Stomach (tissue), 19 donors: ENCODE results near the gene WDR45B. TPM values are rescaled to one million over a fixed set of nuclear protein-coding genes. Genes with fewer than 3 reads are reported as not detected.

ENCODE experiments used
- DNase-seq, 2 donors: peaks; one replicate each; pipeline versions ENCODE4 v3.0.0 to v3.0.0-alpha.2; 2013 to 2019
- H3K27ac ChIP-seq, 5 donors: fragments of 200-600 bp in 4 of 5; sonication (generic) in 4 of 5; one replicate each; pipeline ENCODE4 v1.5.1; 2013 to 2019; ENCODE audit warnings: mild to moderate bottlenecking in 1 of 5, moderate library complexity in 1 of 5
- H3K27me3 ChIP-seq, 3 donors: fragments of 200-600 bp; sonication (generic); one replicate each; pipeline ENCODE4 v1.5.1; 2017 to 2019; ENCODE audit warnings: mixed run types in 1 of 3
- H3K36me3 ChIP-seq, 4 donors: fragments of 200-600 bp; sonication (generic); 1 replicate in 3 of 4; 2 replicates in 1 of 4; pipeline ENCODE4 v1.5.1; 2016 to 2019
- H3K4me1 ChIP-seq, 4 donors: fragments of 200-600 bp; sonication (generic); one replicate each; pipeline ENCODE4 v1.5.1; 2016 to 2019
- H3K4me3 ChIP-seq, 4 donors: fragments of 200-600 bp; sonication (generic) in 3 of 4; one replicate each; pipeline ENCODE4 v1.5.1; 2016 to 2019; ENCODE audit warnings: mild to moderate bottlenecking in 1 of 4
- H3K9me3 ChIP-seq, 4 donors: fragments of 200-600 bp; sonication (generic); one replicate each; pipeline ENCODE4 v1.5.1; 2016 to 2019
- EP300 ChIP-seq: sonication (generic); formaldehyde crosslinking; IDR thresholded peaks from one replicate; pipeline ENCODE4 v1.6.1; 2017; ENCODE audit warnings: antibody characterized with exemption
- POLR2A ChIP-seq, 4 donors: fragments of 450-650 bp; IDR thresholded peaks; one replicate each; pipeline ENCODE4 v1.6.1; 2016; ENCODE audit warnings: antibody characterized with exemption in 4 of 4, control low read depth in 2 of 4, mild to moderate bottlenecking in 1 of 4, moderate library complexity in 1 of 4
- POLR2AphosphoS5 ChIP-seq, 3 donors: sonication (generic); formaldehyde crosslinking; IDR thresholded peaks; one replicate each; pipeline ENCODE4 v1.6.1; 2016; ENCODE audit warnings: antibody characterized with exemption in 3 of 3
- WGBS, 5 donors: extraction: QIAGEN DNeasy Blood & Tissue Kit in 3 of 5; methylation state at CpG; one replicate each; pipeline versions ENCODE4 v1.1.5 to v1.1.7; 2013 to 2018; 5-methylcytosine and 5-hydroxymethylcytosine counted together
- intact Hi-C: fragments of 100-400 bp; cut with DNase I; formaldehyde crosslinking; loops from one replicate; pipeline ENCODE4 v1.15.1; 2023; ENCODE audit warnings: low total_unique reads
- long read RNA-seq, 10 donors: transcript quantifications; one replicate each; lab custom pipeline, GENCODE V29; 2026
- polyA plus RNA-seq, 3 donors: library from polyadenylated mRNA; stranded (reverse); fragments of 200-250 nt; gene quantifications; one replicate each; pipeline ENCODE4 v1.2.3, GENCODE V29; 2013
- total RNA-seq, 5 donors: library from RNA; depleted of rRNA; stranded (reverse); fragments of >200 nt; gene quantifications; one replicate each; pipeline versions ENCODE4 v1.1.0 to v1.2.3, GENCODE V29; 2014 to 2016
- TF ChIP-seq, protein P1 (sequence below), 7 experiments: fragments of 450-650 bp in 4 of 7; fragments of 200-600 bp in 3 of 7; sonication (generic) in 3 of 7; IDR thresholded peaks; one replicate each; pipeline ENCODE4 v1.5.1; 2016 to 2019; ENCODE audit warnings: antibody characterized with exemption in 7 of 7, control low read depth in 2 of 7, mild to moderate bottlenecking in 1 of 7
- donor health status: healthy with polysubstance abuse.
- donor health status: Bipolar disorder and iron deficiency.
- donor health status: healthy.

The WDR45B gene
- 100 to 1,000 TPM in 2 of 5 donors, 10 to 100 TPM in 3; 75.3 to 108 (median 92.9) TPM for total RNA-seq
- 10 to 100 TPM; 62.8 to 70.7 (median 62.9) TPM for polyA plus RNA-seq
- long read RNA-seq, donor 1, transcript WDR45B-201 (10 exons, 2,587 nt), result major isoform, 5 of 13 reads
- long read RNA-seq, donor 1, partial matches to known transcripts, result 7 of 13 reads
- long read RNA-seq, donor 1, other reads (novel, unspliced or antisense), result 0 of 13 reads
- long read RNA-seq, donor 2, transcript WDR45B-201 (10 exons, 2,587 nt), result major isoform, 14 of 16 reads
- long read RNA-seq, donor 2, partial matches to known transcripts, result 0 of 16 reads
- long read RNA-seq, donor 2, other reads (novel, unspliced or antisense), result 0 of 16 reads
- long read RNA-seq, donor 3, partial matches to known transcripts, result 7 of 12 reads
- long read RNA-seq, donor 3, other reads (novel, unspliced or antisense), result 0 of 12 reads
- long read RNA-seq, donor 4, result 0 reads
- long read RNA-seq, donor 5, transcript WDR45B-201 (10 exons, 2,587 nt), result major isoform, 14 of 15 reads
- long read RNA-seq, donor 5, partial matches to known transcripts, result 0 of 15 reads
- long read RNA-seq, donor 5, other reads (novel, unspliced or antisense), result 0 of 15 reads
- long read RNA-seq, donor 6, transcript WDR45B-201 (10 exons, 2,587 nt), result major isoform, 17 of 28 reads
- long read RNA-seq, donor 6, partial matches to known transcripts, result 8 of 28 reads
- long read RNA-seq, donor 6, other reads (novel, unspliced or antisense), result 0 of 28 reads
- long read RNA-seq, donor 7, transcript WDR45B-201 (10 exons, 2,587 nt), result major isoform, 13 of 14 reads
- long read RNA-seq, donor 7, partial matches to known transcripts, result 0 of 14 reads
- long read RNA-seq, donor 7, other reads (novel, unspliced or antisense), result 0 of 14 reads
- long read RNA-seq, donor 8, transcript WDR45B-201 (10 exons, 2,587 nt), result major isoform, 5 of 5 reads
- long read RNA-seq, donor 8, partial matches to known transcripts, result 0 of 5 reads
- long read RNA-seq, donor 8, other reads (novel, unspliced or antisense), result 0 of 5 reads
- long read RNA-seq, donor 9, transcript WDR45B-201 (10 exons, 2,587 nt), result major isoform, 7 of 15 reads
- long read RNA-seq, donor 9, partial matches to known transcripts, result 6 of 15 reads
- long read RNA-seq, donor 9, other reads (novel, unspliced or antisense), result 0 of 15 reads
- long read RNA-seq, donor 10, transcript WDR45B-201 (10 exons, 2,587 nt), result major isoform, 5 of 5 reads
- long read RNA-seq, donor 10, partial matches to known transcripts, result 0 of 5 reads
- long read RNA-seq, donor 10, other reads (novel, unspliced or antisense), result 0 of 5 reads

DNA sequence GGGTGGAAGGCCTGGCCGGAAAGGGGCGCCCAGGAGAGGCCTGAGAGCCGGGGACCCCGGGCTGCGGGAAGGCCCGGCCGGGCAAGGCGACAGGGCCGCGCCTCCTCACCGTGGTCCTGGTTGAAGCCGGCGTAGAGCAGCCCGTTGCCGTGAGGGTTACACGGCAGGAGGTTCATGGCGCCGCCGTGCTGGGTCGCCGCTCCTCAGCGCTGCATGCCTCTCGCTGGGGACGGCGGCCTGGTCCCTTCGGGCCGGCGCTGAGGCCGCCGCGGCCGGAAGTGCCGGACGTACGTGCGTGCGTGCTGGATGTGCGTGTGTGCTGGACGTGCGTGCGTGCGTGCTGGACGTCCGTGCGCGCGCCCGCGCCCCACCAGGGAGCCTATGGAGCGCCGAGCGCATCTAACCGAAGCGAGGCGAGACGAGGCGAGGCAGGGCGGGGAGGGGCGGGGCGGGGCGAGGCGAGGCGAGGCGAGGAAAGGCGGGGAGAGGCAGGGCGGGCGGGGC is at the start of gene WDR45B:
TSS of gene WDR45B (minus strand) at position 280 of the 504 bp plus-strand sequence. CDS start at position 176, 104 bp downstream.
- no peaks in the 10 kb centered on the region for H3K27me3 ChIP-seq
- peak within 1 kb of the TSS; percentile 70 to 100 (median 96) for H3K4me3 ChIP-seq
- no peaks in the 10 kb centered on the region for H3K9me3 ChIP-seq
- peaks cover 8 to 16% (median 14%) of the 10 kb centered on the region in 4 donors for H3K36me3 ChIP-seq
- intact Hi-C loops, result no loop called here
- peaks cover 27 to 65% (median 41%) of the 10 kb centered on the region in 4 donors for H3K4me1 ChIP-seq
- peak within 1 kb of the TSS; percentile 94 to 100 (median 98) for H3K27ac ChIP-seq
- TF ChIP-seq POLR2A (IDR thresholded peaks at IDR 0.05) (peak in 2 of 4 donors; percentile 90 to 94), EP300 (peak; percentile 83), POLR2AphosphoS5 (IDR thresholded peaks at IDR 0.05) (peak; percentile 99 to 100 (median 99))
- TF ChIP-seq, protein P1, sequence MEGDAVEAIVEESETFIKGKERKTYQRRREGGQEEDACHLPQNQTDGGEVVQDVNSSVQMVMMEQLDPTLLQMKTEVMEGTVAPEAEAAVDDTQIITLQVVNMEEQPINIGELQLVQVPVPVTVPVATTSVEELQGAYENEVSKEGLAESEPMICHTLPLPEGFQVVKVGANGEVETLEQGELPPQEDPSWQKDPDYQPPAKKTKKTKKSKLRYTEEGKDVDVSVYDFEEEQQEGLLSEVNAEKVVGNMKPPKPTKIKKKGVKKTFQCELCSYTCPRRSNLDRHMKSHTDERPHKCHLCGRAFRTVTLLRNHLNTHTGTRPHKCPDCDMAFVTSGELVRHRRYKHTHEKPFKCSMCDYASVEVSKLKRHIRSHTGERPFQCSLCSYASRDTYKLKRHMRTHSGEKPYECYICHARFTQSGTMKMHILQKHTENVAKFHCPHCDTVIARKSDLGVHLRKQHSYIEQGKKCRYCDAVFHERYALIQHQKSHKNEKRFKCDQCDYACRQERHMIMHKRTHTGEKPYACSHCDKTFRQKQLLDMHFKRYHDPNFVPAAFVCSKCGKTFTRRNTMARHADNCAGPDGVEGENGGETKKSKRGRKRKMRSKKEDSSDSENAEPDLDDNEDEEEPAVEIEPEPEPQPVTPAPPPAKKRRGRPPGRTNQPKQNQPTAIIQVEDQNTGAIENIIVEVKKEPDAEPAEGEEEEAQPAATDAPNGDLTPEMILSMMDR (IDR thresholded peaks at IDR 0.05), result no peak
- WGBS, 5 donors, result 0 to 1% (median 0%) methylated on average over 25 to 64 of the region's 67 CpGs; no CpG with 5 or more reads in 2 of the 5 donors
- DNase-seq, result peak; percentile 98 to 99

DNA sequence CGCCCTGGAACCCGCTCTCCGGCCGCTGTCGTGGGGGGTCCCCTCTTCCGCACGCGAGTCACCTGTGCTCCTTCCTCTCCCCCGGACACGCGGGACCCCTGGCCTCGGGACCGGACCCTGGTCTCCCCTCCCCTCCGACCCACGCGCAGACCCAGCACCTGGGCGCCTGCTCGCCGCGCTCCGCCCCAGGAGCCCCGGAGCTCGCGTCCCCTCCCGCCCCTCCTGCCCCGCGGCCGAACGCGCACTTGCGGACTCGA is 49.5 kb upstream of the WDR45B start:
- 0 to 5% (median 1%) methylated on average over 5 to 32 of the region's 32 CpGs for WGBS, 5 donors
- intact Hi-C loops, result no loop called here
- H3K4me1 ChIP-seq, result peaks cover 13 to 49% (median 38%) of the 10 kb centered on the region in 4 donors
- peaks cover 0 to 13% (median 6%) of the 10 kb centered on the region in 4 donors for H3K9me3 ChIP-seq
- no peak for DNase-seq
- H3K4me3 ChIP-seq, result peak overlapping the region; percentile 75 to 89 (median 85)
- H3K27ac ChIP-seq, result peak overlapping the region; percentile 65 to 90 (median 87)
- H3K27me3 ChIP-seq, result peaks cover 0 to 14% (median 0%) of the 10 kb centered on the region in 3 donors
- H3K36me3 ChIP-seq, result peaks cover 0 to 4% (median 0%) of the 10 kb centered on the region in 4 donors
- TF ChIP-seq, protein P1 (IDR thresholded peaks at IDR 0.05), result no peak
- TF ChIP-seq EP300, result no peak
- no peak for TF ChIP-seq POLR2AphosphoS5 (IDR thresholded peaks at IDR 0.05)
- no peak for TF ChIP-seq POLR2A (IDR thresholded peaks at IDR 0.05)

DNA sequence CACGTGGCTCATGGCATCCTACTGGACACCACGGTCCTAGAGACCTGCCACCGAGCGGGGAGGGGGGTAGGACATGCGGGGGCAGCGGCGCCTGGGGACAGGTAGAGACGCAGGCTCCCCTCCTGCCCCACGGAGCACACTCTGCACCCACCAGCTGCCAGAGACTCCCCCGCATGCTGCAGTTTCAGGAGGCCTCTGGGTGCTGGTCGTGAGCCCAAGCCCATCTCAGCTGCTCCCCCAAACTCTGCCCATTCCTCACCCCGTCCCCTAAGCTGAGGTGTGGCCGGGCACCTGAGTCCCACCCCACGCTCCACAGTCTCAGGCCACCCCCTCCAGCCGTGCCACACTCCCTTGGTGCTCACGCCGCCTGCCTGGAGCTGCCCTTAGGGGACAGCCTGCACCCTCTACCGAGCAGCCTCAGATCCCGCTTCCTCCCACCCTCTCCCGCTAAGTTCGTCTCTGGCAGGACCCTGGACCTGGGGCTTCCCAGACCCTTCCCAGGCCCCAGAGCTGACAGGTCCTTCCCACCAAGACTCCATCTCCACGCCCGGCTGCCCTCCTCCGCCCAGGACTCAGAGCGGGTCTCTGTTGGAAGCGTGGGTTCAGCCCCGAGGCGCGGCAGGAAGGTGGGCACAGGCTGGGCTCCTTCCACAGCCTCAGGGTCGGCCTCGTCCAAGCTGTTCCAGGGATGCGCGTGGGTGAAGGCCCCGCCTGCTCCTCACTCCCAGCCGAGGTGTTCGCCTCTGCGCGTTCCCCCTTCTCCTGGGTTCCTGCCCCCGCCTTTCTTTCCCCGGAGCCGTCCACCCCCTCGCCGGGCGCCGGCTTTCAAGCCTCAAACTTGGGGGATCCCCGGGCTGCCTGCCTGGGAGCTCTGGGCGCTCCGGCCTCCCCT is 48.9 kb upstream of the WDR45B start:
- TF ChIP-seq, protein P1 (IDR thresholded peaks at IDR 0.05), result no peak
- TF ChIP-seq EP300, result no peak
- TF ChIP-seq POLR2AphosphoS5 (IDR thresholded peaks at IDR 0.05), result no peak
- TF ChIP-seq POLR2A (IDR thresholded peaks at IDR 0.05), result no peak
- Histone ChIP-seq H3K36me3 (peaks cover 0 to 4% (median 0%) of the 10 kb centered on the region in 4 donors), H3K27ac (peak overlapping the region; percentile 65 to 90 (median 87)), H3K27me3 (peaks cover 0 to 14% (median 0%) of the 10 kb centered on the region in 3 donors), H3K4me3 (peak overlapping the region; percentile 75 to 89 (median 85)), H3K4me1 (peaks cover 8 to 49% (median 37%) of the 10 kb centered on the region in 4 donors), H3K9me3 (peaks cover 0 to 13% (median 6%) of the 10 kb centered on the region in 4 donors)
- DNase-seq, result peak; percentile 34 to 59
- 14 to 25% (median 20%) methylated on average over 45 to 48 of the region's 48 CpGs for WGBS, 5 donors
- intact Hi-C loops, result no loop called here
